HepG2 (cell line): Measurements from ENCODE around the gene PDIA5. TPM values are rescaled to one million over a fixed set of nuclear protein-coding genes. Genes with fewer than 3 reads are reported as not detected.

Source experiments
- ATAC-seq: fragments of 200-7000 bp; cut with Tn5 transposase; 3 replicates; pipeline ENCODE4 v1.9.1; 2020; ENCODE audit warnings: mild to moderate bottlenecking, moderate library complexity
- BruUV-seq: library from RNA; stranded (reverse); fragments of 400-500 nt; replicated peaks from 2 replicates; lab custom pipeline; 2021; lab: Mats Ljungman, UMichigan
- CTCF ChIA-PET: fragments of 300-600 bp; formaldehyde crosslinking; extraction: SDS; loops from one replicate; lab custom pipeline; 2021; ENCODE audit warnings: low total read pairs, inconsistent platforms, low intra/inter-chr PET ratio; lab: Yijun Ruan, JAX
- POLR2A ChIA-PET: fragments of 350-600 bp; sonication (Branson Sonifier 250); formaldehyde crosslinking; loops from one replicate; lab custom pipeline; 2020; ENCODE audit warnings: antibody characterized with exemption, inconsistent platforms; lab: Yijun Ruan, JAX
- DNase-seq: peaks from one replicate; pipeline ENCODE4 v3.0.0-alpha.2; 2015; ENCODE audit warnings: low spot score
- FAIRE-seq: peaks from 3 replicates; lab custom pipeline; 2011; peaks lifted over from hg19 to GRCh38; lab: Jason Lieb, UNC
- H2AFZ ChIP-seq: one replicate; pipeline ENCODE4 v1.6.1; 2011; ENCODE audit warnings: low read length, inconsistent platforms
- H3K27ac ChIP-seq: fragments of 300-600 bp; 3 replicates; pipeline ENCODE4 v1.8.0; 2011; ENCODE audit warnings: mixed run types, mild to moderate bottlenecking, mixed read lengths, low read length, inconsistent platforms; ENCODE audit not compliant: insufficient read depth; ENCODE audit errors: extremely low read length
- H3K27me3 ChIP-seq, 2 experiments: fragments of 200-600 bp in 1 of 2; 2 replicates in 1 of 2; 3 replicates in 1 of 2; pipeline versions ENCODE4 v1.6.0 to v1.8.0; 2011; ENCODE audit warnings: low read length in 2 of 2, mild to moderate bottlenecking in 2 of 2, moderate library complexity in 2 of 2, inconsistent platforms in 1 of 2; ENCODE audit not compliant: insufficient read depth in 2 of 2, control insufficient read depth in 1 of 2
- H3K36me3 ChIP-seq, 2 experiments: fragments of 200-600 bp in 1 of 2; replicated peaks in 1 of 2; 2 replicates in 1 of 2; 3 replicates in 1 of 2; pipeline versions ENCODE4 v1.5.1 to v1.8.0; 2011; ENCODE audit warnings: low read length in 2 of 2, inconsistent platforms in 1 of 2; ENCODE audit not compliant: insufficient read depth in 2 of 2, control insufficient read depth in 1 of 2
- H3K4me1 ChIP-seq: 2 replicates; pipeline ENCODE4 v1.5.1; 2012; ENCODE audit warnings: low read length, inconsistent platforms; ENCODE audit not compliant: insufficient read depth
- H3K4me2 ChIP-seq: 2 replicates; pipeline ENCODE4 v1.6.0; 2011; ENCODE audit warnings: low read depth, low read length, inconsistent platforms
- H3K4me3 ChIP-seq, 3 experiments: fragments of 200-600 bp in 1 of 3; sonication (generic), shearing (Covaris generic) in 1 of 3; replicated peaks in 1 of 3; 2 replicates each; pipeline ENCODE4 v1.5.1; 2011 to 2016; ENCODE audit warnings: low read length in 3 of 3, inconsistent platforms in 2 of 3, low read depth in 2 of 3, mild to moderate bottlenecking in 2 of 3, control low read depth in 1 of 3, mixed read lengths in 1 of 3; ENCODE audit not compliant: insufficient read depth in 1 of 3
- H3K79me2 ChIP-seq: one replicate; pipeline ENCODE4 v1.6.1; 2011; ENCODE audit warnings: low read length, inconsistent platforms; ENCODE audit not compliant: insufficient read depth
- H3K9ac ChIP-seq: 2 replicates; pipeline ENCODE4 v1.6.0; 2011; ENCODE audit warnings: mild to moderate bottlenecking, low read depth, low read length, inconsistent platforms; ENCODE audit not compliant: insufficient read depth
- H3K9me3 ChIP-seq: 2 replicates; pipeline ENCODE4 v1.5.1; 2012; ENCODE audit warnings: mild to moderate bottlenecking, low read length
- H4K20me1 ChIP-seq: 2 replicates; pipeline ENCODE4 v1.6.0; 2011; ENCODE audit warnings: inconsistent platforms, mild to moderate bottlenecking, low read length, moderate library complexity; ENCODE audit not compliant: insufficient read depth
- CTCF ChIP-seq: sonication (generic); formaldehyde crosslinking; IDR thresholded peaks from 2 replicates; pipeline ENCODE4 v1.5.0; 2020; ENCODE audit warnings: mild to moderate bottlenecking, missing genetic modification reagents, moderate library complexity
- ELF3 ChIP-seq: IDR thresholded peaks from 2 replicates; pipeline ENCODE4 v1.6.1; 2016; ENCODE audit warnings: missing genetic modification reagents, missing compliant biosample characterization
- HIC2 ChIP-seq: sonication (generic); formaldehyde crosslinking; IDR thresholded peaks from 2 replicates; pipeline ENCODE4 v1.9.0; 2022; ENCODE audit warnings: low read depth, missing genetic modification reagents
- THAP8 ChIP-seq: sonication (generic); formaldehyde crosslinking; IDR thresholded peaks from 2 replicates; pipeline ENCODE4 v1.5.1; 2020; ENCODE audit warnings: missing genetic modification reagents, mild to moderate bottlenecking, borderline replicate concordance
- ZNF101 ChIP-seq: sonication (generic); formaldehyde crosslinking; IDR thresholded peaks from 2 replicates; pipeline ENCODE4 v1.4.0; 2020; ENCODE audit warnings: mild to moderate bottlenecking, low read depth, missing genetic modification reagents, borderline replicate concordance
- WGBS: methylation state at CpG from one replicate; pipeline ENCODE4 v1.1.6; 2017; ENCODE audit warnings: low lambda C conversion rate; 5-methylcytosine and 5-hydroxymethylcytosine counted together
- in situ Hi-C: cut with HindIII; loops from 2 replicates; pipeline ENCODE4 v1.10.0; 2017; ENCODE audit warnings: low pct_unique_long_range_greater_than_20kb; ENCODE audit not compliant: extremely low pct_ligation_motif_present
- intact Hi-C: fragments of 100-400 bp; cut with micrococcal nuclease; formaldehyde crosslinking; loops from one replicate; pipeline ENCODE4 v1.10.0; 2022; ENCODE audit not compliant: unreplicated experiment
- polyA plus RNA-seq, 8 experiments: library from polyadenylated mRNA; depleted of rRNA in 3 of 8; stranded (reverse) in 7 of 8; unstranded in 1 of 8; fragments of >200 nt; fragmentation: Illumina TruSeq in 4 of 8; extraction: Trizol in 4 of 8; gene quantifications; 2 replicates each; pipeline versions ENCODE4 v1.2.1 to v1.2.3, GENCODE V29; 2011 to 2016; ENCODE audit warnings: low read depth in 4 of 8, missing spikeins in 1 of 8, mixed read lengths in 1 of 8; ENCODE audit not compliant: insufficient read depth in 1 of 8
- total RNA-seq, 5 experiments: library from RNA; depleted of rRNA; stranded (reverse); fragments of >200 nt; fragmentation: Illumina TruSeq; extraction: Trizol; gene quantifications; 2 replicates each; pipeline ENCODE4 v1.2.3, GENCODE V29; 2016; ENCODE audit warnings: low read depth in 1 of 5

Gene PDIA5
- total and polyA plus RNA-seq, 2 of the 13 experiments (the other 11 are each of a cell fraction or from before 2014, with no cell fraction given) = 51.3 to 74.3 TPM

GRCh38 chr3:123104550-123104949 is 37.7 kb downstream of the PDIA5 start:
- intact Hi-C loops (no loop called here), in situ Hi-C loops (no loop called here)
- CTCF ChIA-PET = no interaction called here
- H4K20me1 ChIP-seq = peaks cover 3% of the 10 kb centered on the region; the same call in 1 of the 2 replicates
- FAIRE-seq (no peak), DNase-seq (no peak), ATAC-seq (no peak)
- no peaks in the 10 kb centered on the region for H3K27me3 ChIP-seq
- H3K79me2 ChIP-seq = no peaks in the 10 kb centered on the region
- no peaks in the 10 kb centered on the region for H3K9me3 ChIP-seq
- no peak overlapping the region for H3K27ac ChIP-seq
- 80% methylated on average over 1 of the region's 3 CpGs for WGBS
- BruUV-seq = no TSS peak
- H3K4me3 ChIP-seq = no peak overlapping the region
- no peak overlapping the region for H3K9ac ChIP-seq
- H2AFZ ChIP-seq = no peak overlapping the region
- peaks cover 40 to 91% of the 10 kb centered on the region in 2 experiments for H3K36me3 ChIP-seq
- H3K4me2 ChIP-seq = no peak overlapping the region
- H3K4me1 ChIP-seq = no peaks in the 10 kb centered on the region
- TF ChIP-seq ELF3 (CRISPR knock-in tag) (no peak), ZNF101 (no peak), HIC2 (CRISPR knock-in tag) (no peak), THAP8 (no peak), CTCF (CRISPR knock-in tag) (no peak)
- POLR2A ChIA-PET = no interaction called here
